ENCODE data around the gene FAAP20. TPM values are rescaled to one million over a fixed set of nuclear protein-coding genes. Genes with fewer than 3 reads are reported as not detected.

Gene FAAP20
- total and polyA plus RNA-seq, 2 of the 8 experiments (the other 6 are each of a cell fraction or from before 2014, with no cell fraction given) = 58.4 to 99.8 TPM

DNA sequence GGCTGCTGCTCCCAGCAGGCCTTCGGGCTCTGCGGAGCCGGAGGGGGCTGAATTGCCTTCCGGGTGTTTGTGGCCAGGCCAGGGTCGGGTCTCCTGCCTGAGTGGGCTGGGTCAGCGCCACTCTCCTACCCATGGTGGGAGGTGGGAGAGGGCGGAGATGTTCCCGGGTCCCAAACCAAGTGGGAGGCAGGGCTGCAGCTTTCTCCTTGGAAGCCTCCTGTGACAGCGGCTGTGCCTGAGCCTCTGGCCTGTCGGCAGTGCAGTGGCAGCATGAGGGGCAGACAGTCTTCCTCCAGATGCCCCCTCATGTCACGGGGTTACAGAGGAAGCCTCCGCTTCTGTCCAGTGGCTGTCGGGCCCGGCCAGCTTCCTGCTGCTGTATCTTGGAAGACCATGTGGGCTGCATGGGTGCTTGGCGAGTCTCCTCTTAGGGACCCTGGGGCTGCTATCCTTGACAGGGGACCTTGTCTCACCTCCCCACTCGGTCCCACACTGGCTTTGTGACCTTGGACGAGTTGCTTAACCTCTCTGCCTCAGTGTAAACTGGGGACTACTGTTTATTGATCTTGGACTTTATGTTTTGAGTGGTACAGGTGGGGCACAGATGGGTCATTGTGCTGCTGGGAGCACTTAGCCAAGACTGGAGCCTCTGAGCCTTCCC is 37.8 kb upstream of the FAAP20 start (continued):
- TF ChIP-seq RNF2 (IDR thresholded peaks at IDR 0.05; ENCODE audit: borderline replicate concordance, low read depth, low read length, missing control alignments, poor library complexity, severe bottlenecking) (no peak), POLR2A (IDR thresholded peaks at IDR 0.05; ENCODE audit: control extremely low read depth in 1 of 2, low read depth in 2 of 2, low read length in 2 of 2) (no peak), NANOG (IDR thresholded peaks at IDR 0.05; ENCODE audit: insufficient read depth, low read depth, low read length, poor library complexity, severe bottlenecking) (no peak), SIX5 (IDR thresholded peaks at IDR 0.05; ENCODE audit: low read depth, low read length) (no peak)

Data from H1 (cell line).